Metanephros (tissue), 2 donors: ENCODE results near the gene DIPK1B. TPM values are rescaled to one million over a fixed set of nuclear protein-coding genes. Genes with fewer than 3 reads are reported as not detected.

Experiments
- small RNA-seq: library from RNA; depleted of rRNA; stranded (forward); fragments of <200 nt; gene quantifications from one replicate; pipeline ENCODE3, GENCODE V24; 2014; ENCODE audit warnings: low replicate concordance
- total RNA-seq: library from RNA; depleted of rRNA; stranded (reverse); fragments of >200 nt; gene quantifications from one replicate; pipeline ENCODE4 v1.2.3, GENCODE V29; 2014

DIPK1B gene
- 39.6 TPM for total RNA-seq

DNA sequence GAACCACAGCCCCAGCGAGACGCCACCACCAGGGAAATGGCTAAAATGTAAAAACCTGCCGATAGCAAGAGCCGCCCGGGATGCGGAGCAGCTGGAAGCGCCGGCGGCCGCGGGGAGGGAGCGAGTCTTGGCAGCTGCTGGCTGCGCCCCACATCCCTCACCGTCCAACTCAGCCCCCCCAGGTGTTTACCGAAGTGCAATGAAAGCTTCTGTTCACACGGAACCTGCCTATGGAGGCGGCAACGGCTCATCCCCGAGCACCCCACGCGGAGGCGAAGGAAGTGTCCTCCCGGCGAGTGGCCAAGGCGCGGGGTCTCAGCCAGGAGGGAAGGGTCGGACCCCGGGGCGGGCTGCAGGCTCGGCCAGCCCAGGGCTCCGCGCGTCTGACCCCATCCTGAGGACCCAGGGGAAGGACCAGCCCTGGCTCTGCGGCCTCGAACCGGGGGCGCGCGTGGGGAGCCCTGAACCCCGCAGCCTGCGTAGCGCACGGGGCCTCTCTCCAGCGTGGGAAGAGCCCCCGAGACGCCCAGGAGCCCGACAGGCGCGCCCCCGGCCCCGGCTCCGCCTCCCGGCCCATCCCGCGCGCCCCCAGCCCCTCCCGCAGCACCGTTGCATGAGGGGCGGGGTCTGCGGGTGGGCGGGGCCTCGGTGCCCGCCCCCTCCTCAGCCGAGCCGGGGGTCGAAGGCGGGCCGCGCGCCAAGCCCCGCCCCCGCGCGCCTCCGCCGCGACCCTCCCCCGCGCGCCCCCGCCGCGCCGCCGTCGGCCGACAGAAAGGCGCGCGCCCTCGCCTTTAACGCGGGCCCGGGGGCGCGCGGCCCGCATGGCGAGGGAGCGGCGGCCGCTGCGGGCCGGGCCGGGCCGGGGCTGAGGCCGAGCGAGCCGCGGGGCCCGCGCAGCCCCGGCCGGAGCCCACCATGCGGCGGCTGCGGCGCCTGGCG, at the start of gene DIPK1B:
TSS of gene DIPK1B (plus strand) at position 822 of the 939 bp plus-strand sequence. CDS start at position 916, 94 bp downstream.

DNA sequence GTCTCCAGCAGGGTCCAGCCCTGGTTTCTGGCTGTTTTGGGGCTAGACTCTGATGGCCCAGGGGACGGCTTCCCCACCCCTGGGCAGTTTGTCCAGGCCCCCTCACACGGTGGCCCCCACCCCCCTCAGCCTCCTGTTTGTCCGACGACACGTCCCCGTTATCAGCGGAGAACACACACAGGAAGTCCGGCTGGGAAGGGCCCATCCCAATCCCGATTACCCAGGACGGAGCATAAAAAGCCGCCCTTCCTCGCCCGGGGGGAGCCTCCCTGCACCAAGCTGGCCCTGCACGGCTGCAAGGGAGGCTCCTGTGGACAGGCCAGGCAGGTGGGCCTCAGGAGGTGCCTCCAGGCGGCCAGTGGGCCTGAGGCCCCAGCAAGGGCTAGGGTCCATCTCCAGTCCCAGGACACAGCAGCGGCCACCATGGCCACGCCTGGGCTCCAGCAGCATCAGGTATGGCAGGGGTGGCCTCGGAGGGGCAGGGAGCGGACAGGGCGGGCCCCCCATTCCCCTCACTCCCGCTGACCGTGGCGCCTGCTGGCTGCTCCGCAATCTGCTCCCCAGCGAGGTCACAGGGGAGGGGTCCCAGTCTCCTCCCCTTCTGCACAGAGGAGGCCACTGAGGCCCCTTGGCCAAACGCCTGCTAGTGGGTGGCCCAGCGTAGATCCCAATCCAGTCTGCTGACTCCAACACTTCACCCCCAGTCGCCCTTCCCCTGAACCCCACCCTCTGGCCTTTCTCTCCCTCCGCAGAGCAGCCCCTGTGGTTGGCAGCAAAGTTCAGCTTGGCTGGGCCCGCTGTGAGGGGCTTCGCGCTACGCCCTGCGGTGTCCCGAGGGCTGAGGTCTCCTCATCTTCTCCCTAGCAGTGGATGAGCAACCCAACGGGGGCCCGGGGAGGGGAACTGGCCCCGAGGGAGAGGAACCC, 49.5 kb upstream of the DIPK1B start, which contains the start of gene EGFL7:
TSS of gene EGFL7 (plus strand) at position 261 of the 926 bp plus-strand sequence. CDS start 5,367 bp downstream, outside the sequence.

DNA sequence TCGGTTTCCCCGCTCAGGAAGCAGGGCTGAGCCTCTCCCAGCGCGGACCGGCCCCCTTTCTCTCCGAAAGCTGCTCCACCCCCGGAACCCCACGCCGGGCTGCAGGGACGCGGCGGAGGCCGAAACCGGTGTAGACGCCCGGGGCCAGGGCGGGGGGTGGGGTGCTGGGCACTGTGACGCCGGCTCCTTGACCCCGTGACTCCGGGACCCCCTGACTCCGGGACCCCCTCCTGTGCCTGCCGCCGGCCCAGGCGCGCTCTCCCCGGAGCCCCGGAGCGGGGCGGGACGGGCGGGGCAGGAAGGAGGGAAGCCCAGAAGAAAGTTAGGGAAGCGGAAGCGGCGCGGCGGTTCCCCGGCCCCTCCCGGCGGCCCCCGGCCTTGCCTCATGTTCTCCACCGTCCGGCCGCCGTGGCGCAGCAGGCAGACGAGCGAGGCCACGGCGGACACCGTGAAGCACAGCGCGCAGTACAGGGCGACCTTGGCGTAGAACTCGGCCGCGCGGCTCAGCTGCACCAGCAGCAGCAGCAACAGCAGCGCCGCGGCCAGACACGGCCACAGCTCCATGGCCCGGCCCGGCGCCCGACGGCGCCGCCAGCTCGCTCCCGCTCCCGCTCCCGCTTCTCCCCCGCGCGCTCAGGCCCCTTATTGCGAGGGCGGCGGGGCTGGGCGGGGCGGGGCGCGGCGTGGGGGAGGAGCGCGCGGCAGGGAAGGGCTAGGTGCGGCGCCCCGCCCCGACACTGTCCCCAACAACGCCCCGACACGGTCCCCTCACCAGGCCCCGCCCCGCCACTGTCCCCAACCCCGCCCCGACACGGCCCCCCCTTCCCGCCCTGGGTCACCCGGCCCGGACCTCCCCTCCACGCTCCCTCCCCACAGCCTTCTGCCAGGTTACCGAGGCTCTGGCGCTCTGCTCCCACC, 25.3 kb upstream of the DIPK1B start, which contains the start of gene AGPAT2:
TSS of gene AGPAT2 (minus strand) at position 664 of the 918 bp plus-strand sequence. CDS start at position 564, 100 bp downstream.

DNA sequence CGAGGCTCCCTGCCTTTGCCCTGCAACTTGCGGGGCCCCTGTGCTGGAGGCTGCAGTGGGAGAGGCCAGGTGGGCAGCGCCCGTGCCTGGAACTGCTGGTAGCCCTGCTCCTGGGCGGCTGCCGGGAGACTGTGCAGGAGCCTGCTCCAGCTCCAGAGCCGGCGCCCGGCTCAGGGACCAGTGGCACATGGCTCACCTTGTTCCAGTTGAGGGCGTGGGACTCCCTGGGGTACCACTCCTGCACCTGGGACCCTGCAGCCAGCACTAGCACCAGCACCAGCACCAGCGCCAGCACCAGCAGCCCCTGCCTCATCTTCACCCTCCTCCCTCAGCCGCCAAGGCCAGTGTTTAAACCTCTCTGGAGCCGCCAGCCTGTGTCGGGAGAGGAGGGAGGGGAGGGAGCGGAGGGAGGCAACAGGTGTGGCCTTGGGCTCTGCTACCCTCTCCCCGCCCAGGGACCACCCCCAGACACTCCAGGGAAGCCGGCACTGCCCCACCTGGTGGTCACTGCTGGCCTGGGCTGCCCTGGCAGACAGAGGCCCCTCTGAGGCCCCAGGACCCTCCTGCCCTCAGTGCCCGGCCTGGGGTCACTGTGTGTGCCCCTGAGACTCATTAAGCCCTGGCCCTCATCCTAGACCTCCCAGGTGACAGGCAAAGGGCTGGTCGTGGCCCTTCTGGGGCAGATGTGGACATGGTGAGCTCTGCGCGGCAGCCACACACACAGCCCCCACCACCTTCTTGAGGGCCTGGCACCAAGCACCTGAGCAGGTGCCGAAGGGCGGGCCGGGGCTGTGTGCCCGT, 30.4 kb downstream of the DIPK1B start, which contains the start of gene LCN10:
TSS of gene LCN10 (minus strand) at position 350 of the 801 bp plus-strand sequence. CDS start at position 313, 37 bp downstream.

DNA sequence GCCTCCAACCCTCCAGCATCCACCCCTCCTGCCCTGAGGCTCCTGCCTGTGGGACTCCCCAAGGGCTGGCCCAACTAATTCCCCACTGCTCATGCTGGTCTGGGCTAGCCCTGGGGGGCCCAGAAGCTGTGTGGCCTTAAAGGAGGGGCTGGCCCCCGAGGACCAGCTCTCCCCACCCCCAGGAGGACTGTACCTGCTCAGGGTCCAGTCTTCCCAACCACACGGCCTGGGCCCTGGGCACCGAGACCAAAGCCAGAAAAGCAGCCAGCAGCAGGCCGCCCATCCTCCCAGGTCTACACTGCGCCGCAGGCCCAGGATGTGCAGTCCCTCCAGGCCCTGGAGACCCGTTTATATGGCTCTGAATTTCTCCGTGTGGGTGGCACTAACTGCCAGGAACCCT, 35.8 kb downstream of the DIPK1B start, which contains the start of gene LCN6:
TSS of gene LCN6 (minus strand) at position 325 of the 400 bp plus-strand sequence. CDS start at position 283, 42 bp downstream.

DNA sequence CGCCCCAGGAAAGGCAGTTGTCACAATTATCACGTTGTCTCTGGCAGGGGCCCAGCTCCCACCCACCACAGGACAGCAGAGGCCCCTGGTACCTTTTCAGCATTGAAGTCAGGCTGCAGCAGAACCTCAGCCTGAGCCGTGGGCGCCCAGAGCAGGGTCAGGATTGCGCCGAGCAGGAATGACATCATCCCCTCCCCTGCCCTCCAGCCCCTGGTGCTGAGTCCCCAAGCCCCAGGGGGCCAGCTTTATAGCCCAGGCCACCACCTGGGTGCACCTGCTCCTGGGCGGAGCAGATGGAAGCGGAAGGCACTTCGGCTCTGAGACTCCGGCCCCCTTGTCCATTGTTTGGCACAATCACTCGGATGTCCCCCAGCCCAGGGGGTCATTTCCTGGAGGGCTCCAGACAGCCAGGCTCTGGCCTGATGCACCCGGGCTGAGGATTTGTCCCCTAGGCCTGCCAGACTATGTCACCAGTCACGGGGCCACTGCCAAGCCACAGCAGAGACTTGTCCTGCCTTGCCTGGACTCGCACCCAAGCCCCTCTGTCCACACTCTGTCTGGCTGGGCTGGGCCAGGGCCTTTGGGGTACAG, 52.0 kb downstream of the DIPK1B start, which contains the start of gene LCN15:
TSS of gene LCN15 (minus strand) at position 218 of the 591 bp plus-strand sequence. CDS start at position 188, 30 bp downstream.

Small RNAs within 50 kb of the gene (small RNA-seq; reads per million reads assigned to genes)
- gene MIR126 = 1,203 reads per million, percentile 99 among the genes with 10 or more reads in this experiment
- gene MIR6722 = not detected

Other genes starting within 250 kb of the DIPK1B start
- gene SEC16A, start 229.5 kb upstream of the DIPK1B start, total RNA-seq = 48.1 TPM
- gene NOTCH1, start 166.5 kb upstream of the DIPK1B start, total RNA-seq = 89.4 TPM
- 131 TPM for gene EGFL7, start 49.7 kb upstream of the DIPK1B start, total RNA-seq
- 62.5 TPM for gene AGPAT2, start 25.1 kb upstream of the DIPK1B start, total RNA-seq
- 0.47 TPM for gene LCN10, start 30.4 kb downstream of the DIPK1B start, total RNA-seq
- gene LCN6, start 36.0 kb downstream of the DIPK1B start, total RNA-seq = not detected
- 0.82 TPM for gene LCN8, start 45.7 kb downstream of the DIPK1B start, total RNA-seq
- gene LCN15, start 51.9 kb downstream of the DIPK1B start, total RNA-seq = not detected
- gene TMEM141, start 78.8 kb downstream of the DIPK1B start, total RNA-seq = 58.8 TPM
- 3.1 TPM for gene CCDC183, start 83.8 kb downstream of the DIPK1B start, total RNA-seq
- gene RABL6, start 95.4 kb downstream of the DIPK1B start, total RNA-seq = 44.3 TPM
- 1.5 TPM for gene AJM1, start 129.9 kb downstream of the DIPK1B start, total RNA-seq
- gene PHPT1, start 136.8 kb downstream of the DIPK1B start, total RNA-seq = 68.5 TPM
- gene MAMDC4, start 139.8 kb downstream of the DIPK1B start, total RNA-seq = 10.9 TPM
- 172 TPM for gene EDF1, start 153.7 kb downstream of the DIPK1B start, total RNA-seq
- gene TRAF2, start 173.9 kb downstream of the DIPK1B start, total RNA-seq = 18.9 TPM
- 87.0 TPM for gene FBXW5, start 232.2 kb downstream of the DIPK1B start, total RNA-seq
- not detected for gene C8G, start 232.7 kb downstream of the DIPK1B start, total RNA-seq
- 10.2 TPM for gene LCN12, start 239.7 kb downstream of the DIPK1B start, total RNA-seq